GM23248 (cell line): ENCODE results near the gene ZNF337.

Experiments used
- EZH2 ChIP-seq: fragments of 200-600 bp; sonication (generic); IDR thresholded peaks from 2 replicates; pipeline ENCODE4 v1.6.1; 2018; ENCODE audit warnings: antibody characterized with exemption, mild to moderate bottlenecking; ENCODE audit not compliant: insufficient read depth, poor library complexity, severe bottlenecking
- EZH2phosphoT487 ChIP-seq: fragments of 200-600 bp; sonication (generic); IDR thresholded peaks from 2 replicates; pipeline ENCODE4 v1.6.1; 2018; ENCODE audit warnings: antibody characterized with exemption, moderate library complexity, mild to moderate bottlenecking, low read depth; ENCODE audit not compliant: insufficient read depth

GRCh38 chr20:25720285-25720684 lies 23.6 kb upstream of the ZNF337 start:
- TF ChIP-seq EZH2 (no peak), EZH2phosphoT487 (no peak)
